Large intestine (tissue), 12 donors: Measurements from ENCODE around the gene SCGN. TPM values are rescaled to one million over a fixed set of nuclear protein-coding genes. Genes with fewer than 3 reads are reported as not detected.

Experiments used
- DNase-seq, 2 donors: peaks; one replicate each; pipeline versions ENCODE4 v3.0.0 to v3.0.0-alpha.2; 2013
- H3K27ac ChIP-seq: one replicate; pipeline ENCODE4 v1.5.1; 2013; ENCODE audit warnings: low read length
- H3K27me3 ChIP-seq: 2 replicates; pipeline ENCODE4 v1.6.1; 2013; ENCODE audit warnings: low read length; ENCODE audit not compliant: control insufficient read depth, insufficient read depth
- H3K36me3 ChIP-seq: 2 replicates; pipeline ENCODE4 v1.6.1; 2013; ENCODE audit warnings: low read length; ENCODE audit not compliant: control insufficient read depth, insufficient read depth
- H3K4me1 ChIP-seq: one replicate; pipeline ENCODE4 v1.6.1; 2013; ENCODE audit warnings: low read length; ENCODE audit not compliant: control insufficient read depth, insufficient read depth
- H3K4me3 ChIP-seq: one replicate; pipeline ENCODE4 v1.5.1; 2013; ENCODE audit warnings: low read length
- H3K9me3 ChIP-seq: one replicate; pipeline ENCODE4 v1.6.1; 2013; ENCODE audit warnings: mild to moderate bottlenecking, low read depth, low read length, moderate library complexity; ENCODE audit not compliant: control insufficient read depth
- WGBS: methylation state at CpG from one replicate; pipeline ENCODE4 v1.1.5; 2013; ENCODE audit warnings: low lambda C conversion rate; ENCODE audit not compliant: insufficient coverage; 5-methylcytosine and 5-hydroxymethylcytosine counted together
- long read RNA-seq, 11 donors: transcript quantifications; one replicate each; lab custom pipeline, GENCODE V29; 2026
- polyA plus RNA-seq: library from polyadenylated mRNA; unstranded; fragments of 120-200 nt; gene quantifications from one replicate; pipeline ENCODE4 v1.2.1, GENCODE V29; 2013

SCGN gene
- polyA plus RNA-seq: 36.9 TPM
- long read RNA-seq, donor 1, transcript SCGN-202 (11 exons, 1,447 nt): major isoform, 9 of 10 reads
- long read RNA-seq, donor 1, partial matches to known transcripts: 0 of 10 reads
- long read RNA-seq, donor 1, other reads (novel, unspliced or antisense): 0 of 10 reads
- long read RNA-seq, donor 2, transcript SCGN-202 (11 exons, 1,447 nt): major isoform, 15 of 15 reads
- long read RNA-seq, donor 2, partial matches to known transcripts: 0 of 15 reads
- long read RNA-seq, donor 2, other reads (novel, unspliced or antisense): 0 of 15 reads
- long read RNA-seq, donor 3, transcript SCGN-202 (11 exons, 1,447 nt): major isoform, 16 of 38 reads
- long read RNA-seq, donor 3, partial matches to known transcripts: 21 of 38 reads
- long read RNA-seq, donor 3, other reads (novel, unspliced or antisense): 0 of 38 reads
- long read RNA-seq, donor 4: 0 reads
- long read RNA-seq, donor 5, transcript SCGN-202 (11 exons, 1,447 nt): major isoform, 22 of 47 reads
- long read RNA-seq, donor 5, partial matches to known transcripts: 24 of 47 reads
- long read RNA-seq, donor 5, other reads (novel, unspliced or antisense): 0 of 47 reads
- long read RNA-seq, donor 6, transcript SCGN-202 (11 exons, 1,447 nt): major isoform, 15 of 15 reads
- long read RNA-seq, donor 6, partial matches to known transcripts: 0 of 15 reads
- long read RNA-seq, donor 6, other reads (novel, unspliced or antisense): 0 of 15 reads
- long read RNA-seq, donor 7, transcript SCGN-202 (11 exons, 1,447 nt): major isoform, 19 of 19 reads
- long read RNA-seq, donor 7, partial matches to known transcripts: 0 of 19 reads
- long read RNA-seq, donor 7, other reads (novel, unspliced or antisense): 0 of 19 reads
- long read RNA-seq, donor 8, transcript SCGN-202 (11 exons, 1,447 nt): major isoform, 11 of 38 reads
- long read RNA-seq, donor 8, partial matches to known transcripts: 26 of 38 reads
- long read RNA-seq, donor 8, other reads (novel, unspliced or antisense): 0 of 38 reads
- long read RNA-seq, donor 9, transcript SCGN-202 (11 exons, 1,447 nt): major isoform, 18 of 19 reads
- long read RNA-seq, donor 9, partial matches to known transcripts: 0 of 19 reads
- long read RNA-seq, donor 9, other reads (novel, unspliced or antisense): 0 of 19 reads
- long read RNA-seq, donor 10, transcript SCGN-202 (11 exons, 1,447 nt): major isoform, 15 of 15 reads
- long read RNA-seq, donor 10, partial matches to known transcripts: 0 of 15 reads
- long read RNA-seq, donor 10, other reads (novel, unspliced or antisense): 0 of 15 reads
- long read RNA-seq, donor 11, transcript SCGN-202 (11 exons, 1,447 nt): major isoform, 11 of 11 reads
- long read RNA-seq, donor 11, partial matches to known transcripts: 0 of 11 reads
- long read RNA-seq, donor 11, other reads (novel, unspliced or antisense): 0 of 11 reads

GRCh38 chr6:25652007-25652515 lies at the start of gene SCGN:
TSS of gene SCGN (plus strand) at chr6:25652215. CDS start at chr6:25652404, 189 bp downstream.
- Histone ChIP-seq H3K4me1 (no peaks in the 10 kb centered on the region), H3K27ac (no peak within 1 kb of the TSS), H3K27me3 (peaks cover 19% of the 10 kb centered on the region), H3K4me3 (peak within 1 kb of the TSS; percentile 31), H3K9me3 (no peaks in the 10 kb centered on the region), H3K36me3 (no peaks in the 10 kb centered on the region)
- no CpG with 5 or more reads among the region's 35 CpGs for WGBS
- DNase-seq: peak; percentile 43 to 79

GRCh38 chr6:25602674-25602982 lies 49.4 kb upstream of the SCGN start:
- no peaks in the 10 kb centered on the region for H3K9me3 ChIP-seq
- peaks cover 9% of the 10 kb centered on the region for H3K4me1 ChIP-seq
- WGBS: 100% methylated on average over 1 of the region's 1 CpG
- H3K27ac ChIP-seq: no peak overlapping the region
- no peak for DNase-seq
- H3K27me3 ChIP-seq: no peaks in the 10 kb centered on the region
- H3K4me3 ChIP-seq: no peak overlapping the region
- H3K36me3 ChIP-seq: peaks cover 14% of the 10 kb centered on the region

GRCh38 chr6:25603251-25603650 lies 48.8 kb upstream of the SCGN start:
- WGBS: no CpG with 5 or more reads among the region's 1 CpG
- no peak overlapping the region for H3K4me3 ChIP-seq
- H3K27me3 ChIP-seq: no peaks in the 10 kb centered on the region
- peaks cover 14% of the 10 kb centered on the region for H3K36me3 ChIP-seq
- no peak for DNase-seq
- H3K27ac ChIP-seq: no peak overlapping the region
- no peaks in the 10 kb centered on the region for H3K9me3 ChIP-seq
- peaks cover 9% of the 10 kb centered on the region for H3K4me1 ChIP-seq

- peaks cover 5% of the 10 kb centered on the region for H3K4me1 ChIP-seq
- H3K36me3 ChIP-seq: peaks cover 24% of the 10 kb centered on the region
- DNase-seq: no peak
- no peaks in the 10 kb centered on the region for H3K27me3 ChIP-seq
- no peak overlapping the region for H3K4me3 ChIP-seq
- H3K9me3 ChIP-seq: no peaks in the 10 kb centered on the region
- WGBS: no CpG with 5 or more reads among the region's 11 CpGs
- no peak overlapping the region for H3K27ac ChIP-seq
Observed at GRCh38 chr6:25606151-25606550, 45.9 kb upstream of the SCGN start.

- H3K36me3 ChIP-seq: peaks cover 23% of the 10 kb centered on the region
- no peaks in the 10 kb centered on the region for H3K27me3 ChIP-seq
- no peaks in the 10 kb centered on the region for H3K9me3 ChIP-seq
- no peaks in the 10 kb centered on the region for H3K4me1 ChIP-seq
- DNase-seq: no peak
- WGBS: 80% methylated on average over 1 of the region's 5 CpGs
- no peak overlapping the region for H3K27ac ChIP-seq
- no peak overlapping the region for H3K4me3 ChIP-seq
Observed at GRCh38 chr6:25608558-25609174, 43.3 kb upstream of the SCGN start.

- Histone ChIP-seq H3K9me3 (no peaks in the 10 kb centered on the region), H3K36me3 (peaks cover 12% of the 10 kb centered on the region), H3K27ac (no peak overlapping the region), H3K4me3 (no peak overlapping the region), H3K27me3 (no peaks in the 10 kb centered on the region), H3K4me1 (no peaks in the 10 kb centered on the region)
- DNase-seq: no peak
- WGBS: 95% methylated on average over 2 of the region's 3 CpGs
Observed at GRCh38 chr6:25612666-25613065, 39.3 kb upstream of the SCGN start.

GRCh38 chr6:25613415-25613814 lies 38.6 kb upstream of the SCGN start:
- 33% methylated on average over 1 of the region's 1 CpG for WGBS
- Histone ChIP-seq H3K4me1 (no peaks in the 10 kb centered on the region), H3K9me3 (no peaks in the 10 kb centered on the region), H3K27ac (no peak overlapping the region), H3K36me3 (peaks cover 12% of the 10 kb centered on the region), H3K27me3 (no peaks in the 10 kb centered on the region), H3K4me3 (no peak overlapping the region)
- DNase-seq: no peak

- H3K27me3 ChIP-seq: no peaks in the 10 kb centered on the region
- WGBS: no CpG with 5 or more reads among the region's 4 CpGs
- H3K4me1 ChIP-seq: no peaks in the 10 kb centered on the region
- no peak overlapping the region for H3K27ac ChIP-seq
- no peaks in the 10 kb centered on the region for H3K9me3 ChIP-seq
- no peak for DNase-seq
- peaks cover 12% of the 10 kb centered on the region for H3K36me3 ChIP-seq
- H3K4me3 ChIP-seq: no peak overlapping the region
Observed at GRCh38 chr6:25614052-25614451, 38.0 kb upstream of the SCGN start.

- Histone ChIP-seq H3K27ac (no peak overlapping the region), H3K27me3 (no peaks in the 10 kb centered on the region), H3K4me1 (no peaks in the 10 kb centered on the region), H3K9me3 (no peaks in the 10 kb centered on the region), H3K36me3 (peaks cover 7% of the 10 kb centered on the region), H3K4me3 (no peak overlapping the region)
- DNase-seq: no peak
- 100% methylated on average over 1 of the region's 1 CpG for WGBS
Observed at GRCh38 chr6:25615471-25615870, 36.5 kb upstream of the SCGN start.
